CD4-positive, CD25-positive, alpha-beta regulatory T cell (primary cell): ENCODE results near the gene JAM3. TPM values are rescaled to one million over a fixed set of nuclear protein-coding genes. Genes with fewer than 3 reads are reported as not detected.

Experiments used
- ATAC-seq, 2 donors: fragments of 150-1000 bp; cut with Tn5 transposase; one replicate each; pipeline ENCODE4 v1.10.0; 2021; ENCODE audit warnings: low read depth in 2 of 2, moderate number of reproducible peaks in 2 of 2, moderate library complexity in 1 of 2
- DNase-seq, 3 donors: peaks; one replicate each; pipeline versions ENCODE4 v3.0.0 to v3.0.0-alpha.2; 2012 to 2022; ENCODE audit warnings: mixed read lengths in 1 of 3
- H3K27ac ChIP-seq: one replicate; pipeline ENCODE4 v1.7.0; 2013; ENCODE audit warnings: mild to moderate bottlenecking, low read length; ENCODE audit not compliant: insufficient read depth, poor library complexity, severe bottlenecking
- H3K27me3 ChIP-seq: one replicate; pipeline ENCODE4 v1.7.0; 2013; ENCODE audit warnings: low read length; ENCODE audit not compliant: control insufficient read depth, insufficient read depth
- H3K36me3 ChIP-seq: one replicate; pipeline ENCODE4 v1.7.0; 2013; ENCODE audit warnings: mild to moderate bottlenecking, low read length, moderate library complexity; ENCODE audit not compliant: control insufficient read depth, insufficient read depth
- H3K4me1 ChIP-seq: 2 replicates; pipeline ENCODE4 v1.7.0; 2013; ENCODE audit warnings: mild to moderate bottlenecking, low read length; ENCODE audit not compliant: insufficient read depth, control insufficient read depth, poor library complexity, severe bottlenecking
- H3K4me3 ChIP-seq: one replicate; pipeline ENCODE4 v1.7.0; 2013; ENCODE audit warnings: low read depth, mild to moderate bottlenecking, low read length, moderate library complexity
- H3K9me3 ChIP-seq, 2 experiments: 1 replicate in 1 of 2; 2 replicates in 1 of 2; pipeline ENCODE4 v1.7.0; 2013; ENCODE audit warnings: low read length in 2 of 2, mild to moderate bottlenecking in 1 of 2, moderate library complexity in 1 of 2; ENCODE audit not compliant: control insufficient read depth in 2 of 2
- H3K27ac Mint-ChIP-seq, 3 donors: one replicate each; pipeline ENCODE4 v1.8.0; 2020 to 2022; ENCODE audit warnings: mild to moderate bottlenecking in 3 of 3, mixed read lengths in 3 of 3, moderate library complexity in 2 of 3
- H3K27me3 Mint-ChIP-seq: one replicate; pipeline ENCODE4 v1.8.0; 2022; ENCODE audit warnings: mild to moderate bottlenecking, mixed read lengths
- H3K36me3 Mint-ChIP-seq: one replicate; pipeline ENCODE4 v1.8.0; 2020; ENCODE audit warnings: mixed read lengths
- H3K4me1 Mint-ChIP-seq, 4 donors: one replicate each; pipeline ENCODE4 v1.8.0; 2020 to 2022; ENCODE audit warnings: mixed read lengths in 4 of 4, mild to moderate bottlenecking in 1 of 4
- H3K4me3 Mint-ChIP-seq, 4 donors: one replicate each; pipeline ENCODE4 v1.8.0; 2020 to 2022; ENCODE audit warnings: mild to moderate bottlenecking in 4 of 4, mixed read lengths in 4 of 4, moderate library complexity in 3 of 4
- H3K9me3 Mint-ChIP-seq, 7 donors: one replicate each; pipeline ENCODE4 v1.8.0; 2020 to 2022; ENCODE audit warnings: mixed read lengths in 7 of 7, mild to moderate bottlenecking in 3 of 7, moderate library complexity in 2 of 7
- polyA plus RNA-seq, 4 donors: library from polyadenylated mRNA; unstranded; fragments of 300-500 nt; fragmentation: Illumina TruSeq; gene quantifications; one replicate each; pipeline ENCODE4 v1.2.3, GENCODE V29; 2021
- total RNA-seq: library from RNA; stranded (reverse); gene quantifications from one replicate; pipeline ENCODE4 v1.2.3, GENCODE V29; 2022

The JAM3 gene
- total and polyA plus RNA-seq, 5 donors from 2014 or later: 3.1 to 5.5 (median 3.3) TPM

GRCh38 chr11:134199531-134199930 is 130.7 kb downstream of the JAM3 start:
- peaks cover 52% of the 10 kb centered on the region for H3K36me3 Mint-ChIP-seq
- Histone ChIP-seq H3K4me1 (peaks cover 3% of the 10 kb centered on the region), H3K4me3 (no peak overlapping the region), H3K9me3 (no peaks in the 10 kb centered on the region), H3K36me3 (peaks cover 52% of the 10 kb centered on the region), H3K27ac (no peak overlapping the region), H3K27me3 (no peaks in the 10 kb centered on the region)
- H3K27ac Mint-ChIP-seq: peak overlapping the region in 1 of 3 donors; percentile 10
- peaks cover 0 to 2% (median 0%) of the 10 kb centered on the region in 7 donors for H3K9me3 Mint-ChIP-seq
- ATAC-seq (no peak), DNase-seq (no peak)
- peaks cover 6 to 19% (median 14%) of the 10 kb centered on the region in 4 donors for H3K4me1 Mint-ChIP-seq
- H3K27me3 Mint-ChIP-seq: no peaks in the 10 kb centered on the region
- no peak overlapping the region for H3K4me3 Mint-ChIP-seq

GRCh38 chr11:134200688-134201087 is 131.8 kb downstream of the JAM3 start:
- no peaks in the 10 kb centered on the region for H3K9me3 ChIP-seq
- no peak overlapping the region for H3K4me3 Mint-ChIP-seq
- H3K36me3 ChIP-seq: peaks cover 58% of the 10 kb centered on the region
- no peak overlapping the region for H3K27ac Mint-ChIP-seq
- peaks cover 56% of the 10 kb centered on the region for H3K36me3 Mint-ChIP-seq
- ATAC-seq (no peak), DNase-seq (no peak)
- no peak overlapping the region for H3K4me3 ChIP-seq
- H3K9me3 Mint-ChIP-seq: peaks cover 0 to 2% (median 0%) of the 10 kb centered on the region in 7 donors
- no peaks in the 10 kb centered on the region for H3K27me3 Mint-ChIP-seq
- H3K4me1 Mint-ChIP-seq: peaks cover 6 to 19% (median 14%) of the 10 kb centered on the region in 4 donors
- H3K27ac ChIP-seq: no peak overlapping the region
- no peaks in the 10 kb centered on the region for H3K27me3 ChIP-seq
- peaks cover 3% of the 10 kb centered on the region for H3K4me1 ChIP-seq

Other genes starting within 250 kb of the JAM3 start
- not detected for gene SPATA19, start 223.6 kb upstream of the JAM3 start, total RNA-seq
- not detected for gene SPATA19, start 223.6 kb upstream of the JAM3 start, polyA plus RNA-seq
- 40.0 TPM for gene IGSF9B, start 112.1 kb upstream of the JAM3 start, total RNA-seq
- 1 to 10 TPM in 2 of 4 donors, under 1 TPM in 2; 0.65 to 2.9 (median 0.99) TPM for gene IGSF9B, start 112.1 kb upstream of the JAM3 start, polyA plus RNA-seq
- gene NCAPD3, start 154.9 kb downstream of the JAM3 start, total RNA-seq: 38.2 TPM
- 10 to 100 TPM; 12.9 to 19.3 (median 14.6) TPM for gene NCAPD3, start 154.9 kb downstream of the JAM3 start, polyA plus RNA-seq
- gene VPS26B, start 155.6 kb downstream of the JAM3 start, total RNA-seq: 65.1 TPM
- 10 to 100 TPM; 43.9 to 61.7 (median 54.3) TPM for gene VPS26B, start 155.6 kb downstream of the JAM3 start, polyA plus RNA-seq
- 35.2 TPM for gene THYN1, start 184.3 kb downstream of the JAM3 start, total RNA-seq
- gene THYN1, start 184.3 kb downstream of the JAM3 start, polyA plus RNA-seq: 100 to 1,000 TPM; 138 to 148 (median 144) TPM
- 28.7 TPM for gene ACAD8, start 184.5 kb downstream of the JAM3 start, total RNA-seq
- gene ACAD8, start 184.5 kb downstream of the JAM3 start, polyA plus RNA-seq: 10 to 100 TPM; 18.6 to 22.6 (median 19.9) TPM
- gene GLB1L3, start 207.3 kb downstream of the JAM3 start, total RNA-seq: 2.0 TPM
- 1 to 10 TPM; 2.1 to 3.0 (median 2.3) TPM for gene GLB1L3, start 207.3 kb downstream of the JAM3 start, polyA plus RNA-seq